Muscle of leg (tissue), 11 donors: ENCODE results near the gene PIAS1. TPM values are rescaled to one million over a fixed set of nuclear protein-coding genes. Genes with fewer than 3 reads are reported as not detected.
"Not testable (repeated sequence)": the region's sequence is repeated elsewhere in the genome, so short reads cannot be mapped to it uniquely, and the experiment has no call there.

Experiments
- DNase-seq: peaks from one replicate; pipeline ENCODE4 v3.0.0; 2013
- H3K27ac ChIP-seq: one replicate; pipeline ENCODE4 v1.5.1; 2013; ENCODE audit warnings: mild to moderate bottlenecking, low read length, control low read depth
- H3K27me3 ChIP-seq: one replicate; pipeline ENCODE4 v1.6.1; 2013; ENCODE audit warnings: low read length; ENCODE audit not compliant: control insufficient read depth, insufficient read depth
- H3K36me3 ChIP-seq: one replicate; pipeline ENCODE4 v1.6.1; 2013; ENCODE audit warnings: low read length; ENCODE audit not compliant: control insufficient read depth, insufficient read depth
- H3K4me1 ChIP-seq: one replicate; pipeline ENCODE4 v1.6.1; 2013; ENCODE audit warnings: low read length; ENCODE audit not compliant: control insufficient read depth, insufficient read depth
- H3K4me3 ChIP-seq: one replicate; pipeline ENCODE4 v1.5.1; 2013; ENCODE audit warnings: low read length, control low read depth
- H3K9me3 ChIP-seq: replicated peaks from 2 replicates; pipeline ENCODE4 v1.6.1; 2013; ENCODE audit warnings: low read depth, low read length; ENCODE audit not compliant: control insufficient read depth
- WGBS: methylation state at CpG from one replicate; pipeline ENCODE4 v1.1.5; 2013; ENCODE audit warnings: missing lambda C conversion rate; ENCODE audit not compliant: insufficient coverage; 5-methylcytosine and 5-hydroxymethylcytosine counted together
- polyA plus RNA-seq, 8 donors: library from polyadenylated mRNA; unstranded; fragments of 120-200 nt; gene quantifications; one replicate each; pipeline versions ENCODE4 v1.2.1 to v1.2.3, GENCODE V29; 2013; ENCODE audit warnings: inconsistent platforms in 1 of 8, low replicate concordance in 1 of 8; ENCODE audit not compliant: insufficient read length in 8 of 8, insufficient read depth in 1 of 8
- total RNA-seq: library from RNA; stranded (reverse); fragments of 120-200 nt; gene quantifications from one replicate; pipeline ENCODE4 v1.2.4, GENCODE V29; 2013

The PIAS1 gene
- total and polyA plus RNA-seq, 9 donors: 18.8 to 31.9 (median 24.2) TPM

DNA sequence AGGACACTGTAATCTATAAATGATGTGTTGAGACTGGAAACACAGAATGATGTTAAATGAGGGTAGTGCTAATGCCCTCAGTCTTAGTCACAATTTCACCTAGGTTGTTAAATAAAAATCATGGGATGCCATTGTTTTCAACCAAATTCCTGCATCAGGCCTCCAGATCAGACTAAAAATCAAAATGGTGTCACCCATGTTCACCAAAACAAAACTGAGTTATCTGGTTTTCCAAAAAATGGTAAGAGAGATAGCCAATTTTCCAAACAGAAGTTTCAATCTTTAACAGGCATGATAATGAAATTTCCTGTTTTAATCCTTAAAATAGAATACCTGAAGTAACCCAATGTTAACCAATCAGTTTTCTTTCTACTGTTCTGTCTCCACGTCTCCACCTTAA lies 2.2 kb upstream of the PIAS1 start:
- no peaks in the 10 kb centered on the region for H3K36me3 ChIP-seq
- H3K27me3 ChIP-seq: no peaks in the 10 kb centered on the region
- H3K4me3 ChIP-seq: no peak overlapping the region
- DNase-seq: no peak
- H3K9me3 ChIP-seq: no peaks in the 10 kb centered on the region
- H3K27ac ChIP-seq: no peak overlapping the region
- H3K4me1 ChIP-seq: peaks cover 3% of the 10 kb centered on the region
- WGBS: no CpG with 5 or more reads among the region's 1 CpG

DNA sequence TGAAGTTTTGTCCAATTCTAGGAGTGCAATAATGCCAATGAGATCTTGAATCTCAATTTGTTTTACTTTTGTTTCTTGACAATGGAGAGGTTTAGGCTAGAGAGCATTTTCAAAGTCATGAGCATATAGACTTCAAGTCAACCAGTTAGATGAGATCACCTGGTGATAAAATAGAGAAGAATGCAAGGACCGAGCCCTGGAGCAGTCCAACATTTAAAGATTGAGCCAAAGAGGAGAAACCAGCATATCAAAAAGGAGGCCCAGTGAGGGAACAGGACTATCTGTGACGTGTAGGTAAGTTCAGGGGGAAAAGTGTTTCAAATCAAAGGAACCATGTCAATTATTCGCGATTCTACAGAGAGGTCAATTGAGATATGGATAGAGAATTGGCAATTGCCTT lies 1.7 kb upstream of the PIAS1 start:
- H3K27ac ChIP-seq: no peak overlapping the region
- 83% methylated on average over 4 of the region's 4 CpGs for WGBS
- no peaks in the 10 kb centered on the region for H3K27me3 ChIP-seq
- H3K36me3 ChIP-seq: no peaks in the 10 kb centered on the region
- no peak for DNase-seq
- no peaks in the 10 kb centered on the region for H3K9me3 ChIP-seq
- peaks cover 3% of the 10 kb centered on the region for H3K4me1 ChIP-seq
- no peak overlapping the region for H3K4me3 ChIP-seq

DNA sequence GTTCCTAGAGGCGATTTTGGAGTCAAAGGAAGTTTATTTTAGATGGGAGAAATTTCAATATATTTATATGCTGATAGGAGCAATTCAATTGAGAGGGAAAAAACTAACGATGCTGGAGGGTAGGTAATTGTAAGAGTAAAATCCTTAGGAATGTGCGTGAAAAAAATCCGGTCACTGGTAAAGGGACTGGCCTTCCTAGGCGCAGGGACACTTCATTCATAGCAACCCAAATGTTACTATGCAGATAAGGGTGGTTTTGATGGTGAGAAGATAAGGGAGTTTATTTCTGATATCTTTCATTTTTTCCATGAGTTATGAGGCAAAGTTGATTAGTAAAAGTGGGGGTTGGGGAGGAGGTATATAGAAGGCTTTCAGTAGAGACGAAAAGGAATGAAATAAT lies 1.1 kb upstream of the PIAS1 start:
- H3K4me1 ChIP-seq: peaks cover 3% of the 10 kb centered on the region
- H3K36me3 ChIP-seq: no peaks in the 10 kb centered on the region
- no peak for DNase-seq
- 94% methylated on average over 2 of the region's 6 CpGs for WGBS
- H3K27me3 ChIP-seq: no peaks in the 10 kb centered on the region
- no peak overlapping the region for H3K4me3 ChIP-seq
- H3K27ac ChIP-seq: no peak overlapping the region
- H3K9me3 ChIP-seq: no peaks in the 10 kb centered on the region

DNA sequence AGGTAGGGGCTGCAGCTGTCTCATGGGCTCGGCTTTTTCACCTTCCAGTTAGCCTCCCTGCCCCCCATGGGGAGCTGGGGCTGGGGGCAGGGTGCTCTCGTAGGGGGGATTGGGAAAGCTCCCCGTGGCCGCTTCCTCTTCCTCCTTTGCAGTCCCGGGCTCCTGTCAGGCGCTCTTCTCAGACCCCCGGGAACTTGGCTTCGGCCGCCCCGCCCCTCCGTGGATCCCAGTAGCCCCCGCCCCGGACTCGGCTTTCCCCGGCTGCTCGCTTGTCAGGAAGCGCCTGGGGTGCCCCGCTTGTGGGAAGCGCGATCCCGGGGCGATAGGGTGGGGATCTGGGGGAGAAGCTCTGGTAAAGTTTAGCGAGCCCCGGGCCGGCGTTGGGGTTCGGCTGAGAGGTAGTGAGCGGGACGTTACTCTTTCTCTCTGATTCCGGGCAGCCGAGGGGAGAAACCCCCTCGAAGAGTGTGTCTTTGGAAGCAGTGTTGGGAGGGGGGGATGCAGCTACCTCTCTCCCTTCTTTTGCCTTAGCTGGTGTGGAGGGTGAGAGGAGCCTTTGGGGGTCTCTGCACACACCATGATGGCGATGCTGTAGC lies 611 bp downstream of the PIAS1 start:
- H3K36me3 ChIP-seq: no peaks in the 10 kb centered on the region
- peak overlapping the region; percentile 94 for H3K27ac ChIP-seq
- H3K4me1 ChIP-seq: peaks cover 3% of the 10 kb centered on the region
- no peaks in the 10 kb centered on the region for H3K9me3 ChIP-seq
- 0% methylated on average over 17 of the region's 33 CpGs for WGBS
- no peaks in the 10 kb centered on the region for H3K27me3 ChIP-seq
- peak overlapping the region; percentile 91 for H3K4me3 ChIP-seq
- DNase-seq: peak; percentile 78

DNA sequence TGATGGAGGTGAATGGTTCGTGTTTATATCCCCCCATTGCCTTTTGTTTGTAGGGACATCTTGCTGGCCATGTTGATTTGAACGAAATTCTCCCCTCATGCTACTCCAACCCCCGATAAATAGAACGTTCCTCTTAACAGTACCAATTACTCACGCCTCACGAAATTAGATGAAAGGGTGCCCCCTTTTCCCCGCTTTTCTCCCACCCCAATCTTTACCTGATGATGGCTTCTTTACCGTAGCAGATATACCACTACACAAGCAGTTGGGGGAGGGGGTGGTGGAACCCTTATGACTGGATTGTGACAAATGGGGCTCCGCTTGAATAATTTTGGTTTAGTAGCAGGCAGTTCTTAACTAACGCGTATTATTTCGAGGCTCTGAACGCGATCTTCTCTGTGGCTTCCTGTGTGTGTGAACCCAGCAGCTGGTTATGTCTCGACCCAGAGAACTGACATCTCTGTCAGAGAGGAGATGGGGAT lies 1.1 kb downstream of the PIAS1 start:
- Histone ChIP-seq H3K4me3 (peak overlapping the region; percentile 91), H3K36me3 (no peaks in the 10 kb centered on the region), H3K4me1 (peaks cover 3% of the 10 kb centered on the region), H3K27me3 (no peaks in the 10 kb centered on the region), H3K9me3 (no peaks in the 10 kb centered on the region), H3K27ac (peak overlapping the region; percentile 94)
- DNase-seq: peak; percentile 64
- 0% methylated on average over 2 of the region's 15 CpGs for WGBS

DNA sequence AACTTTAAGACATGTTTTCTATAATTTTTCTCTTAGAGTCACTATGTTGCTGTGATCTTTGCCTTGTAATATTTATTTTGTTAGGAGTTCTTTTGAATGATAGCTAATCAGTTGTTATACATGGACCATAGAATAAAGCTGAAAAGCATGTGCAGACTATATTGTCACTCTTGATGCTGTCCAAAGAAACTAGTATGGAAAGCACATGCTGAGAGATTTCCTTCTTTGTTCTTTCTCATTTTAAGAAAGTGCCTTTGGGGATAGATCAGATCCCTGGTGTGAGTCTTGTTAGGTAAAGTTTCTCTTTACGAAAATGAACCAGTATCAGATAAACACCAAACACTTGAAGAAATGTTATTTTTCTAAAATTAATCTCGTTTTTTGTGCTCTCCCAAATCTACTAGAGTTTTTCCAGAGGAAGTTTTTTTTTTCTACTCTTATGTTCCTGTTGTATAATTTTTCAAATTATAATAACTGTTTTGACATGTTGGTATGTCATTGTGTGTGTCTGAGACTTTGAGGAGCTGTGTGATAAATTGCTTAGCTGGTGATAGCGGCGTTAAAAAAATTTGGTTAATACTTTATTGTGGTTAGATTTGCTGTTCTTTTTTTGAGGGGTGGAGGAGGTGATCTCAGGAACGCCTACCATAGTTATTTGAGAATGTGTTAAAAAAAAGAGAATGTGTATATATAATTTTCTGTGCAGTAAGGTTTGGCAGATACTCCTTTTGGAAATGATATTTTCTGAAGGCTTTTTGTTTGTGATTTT lies 2.2 kb downstream of the PIAS1 start:
- no peak overlapping the region for H3K27ac ChIP-seq

DNA sequence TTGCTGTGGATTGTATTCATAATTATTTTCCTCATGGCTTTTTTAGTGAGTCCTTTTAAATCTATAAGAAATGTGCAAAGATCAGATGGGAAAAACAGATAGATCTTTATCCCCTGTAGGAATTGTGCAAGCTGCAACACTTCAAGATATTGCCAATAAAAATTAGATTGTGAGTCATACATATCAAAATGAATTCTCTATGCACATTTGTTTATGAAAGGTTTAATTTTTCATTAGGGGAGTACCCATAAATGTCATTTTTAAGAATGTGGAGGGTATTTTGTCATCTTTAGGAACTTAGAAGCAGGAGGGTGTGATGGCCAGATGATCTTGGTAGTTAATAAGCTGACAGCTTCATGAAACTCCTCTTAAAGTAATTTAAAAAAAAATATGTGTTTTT lies 2.9 kb downstream of the PIAS1 start:
- H3K4me1 ChIP-seq: peaks cover 3% of the 10 kb centered on the region

More for the DNA sequence above, 2.2 kb downstream of the PIAS1 start:
- no peaks in the 10 kb centered on the region for H3K36me3 ChIP-seq
- no peaks in the 10 kb centered on the region for H3K9me3 ChIP-seq
- no peaks in the 10 kb centered on the region for H3K27me3 ChIP-seq
- H3K4me1 ChIP-seq: peaks cover 3% of the 10 kb centered on the region
- no peak overlapping the region for H3K4me3 ChIP-seq
- WGBS: 54% methylated on average over 2 of the region's 5 CpGs
- DNase-seq: no peak

DNA sequence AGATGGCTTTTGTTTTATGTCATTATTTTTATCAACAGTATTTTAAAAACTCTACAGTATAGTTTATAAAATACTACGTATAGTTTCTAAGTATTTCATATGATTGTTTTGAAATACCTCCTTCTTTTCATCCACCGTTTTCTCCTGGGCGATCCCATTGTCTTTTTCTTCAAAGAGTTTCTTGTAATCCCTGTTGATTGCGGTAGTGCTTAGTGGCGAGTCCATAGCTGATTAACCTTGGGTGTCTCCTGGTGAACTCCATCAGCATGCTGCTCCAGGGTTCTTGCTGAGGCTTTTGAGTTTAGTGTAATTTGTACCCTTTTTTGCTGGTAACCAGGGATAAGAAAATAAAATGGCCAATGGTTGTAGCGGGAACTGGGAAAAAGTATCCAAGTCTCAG lies 3.6 kb downstream of the PIAS1 start:
- Histone ChIP-seq H3K27me3 (no peaks in the 10 kb centered on the region), H3K4me1 (peaks cover 3% of the 10 kb centered on the region), H3K9me3 (no peaks in the 10 kb centered on the region), H3K4me3 (no peak overlapping the region), H3K36me3 (no peaks in the 10 kb centered on the region), H3K27ac (no peak overlapping the region)
- no CpG with 5 or more reads among the region's 6 CpGs for whole genome bisulfite sequencing
- DNase-seq: no peak

More for the DNA sequence above, 2.9 kb downstream of the PIAS1 start:
- no peak overlapping the region for H3K4me3 ChIP-seq
- H3K27me3 ChIP-seq: no peaks in the 10 kb centered on the region
- no peaks in the 10 kb centered on the region for H3K36me3 ChIP-seq
- no peak for DNase-seq
- H3K27ac ChIP-seq: no peak overlapping the region
- H3K9me3 ChIP-seq: no peaks in the 10 kb centered on the region

DNA sequence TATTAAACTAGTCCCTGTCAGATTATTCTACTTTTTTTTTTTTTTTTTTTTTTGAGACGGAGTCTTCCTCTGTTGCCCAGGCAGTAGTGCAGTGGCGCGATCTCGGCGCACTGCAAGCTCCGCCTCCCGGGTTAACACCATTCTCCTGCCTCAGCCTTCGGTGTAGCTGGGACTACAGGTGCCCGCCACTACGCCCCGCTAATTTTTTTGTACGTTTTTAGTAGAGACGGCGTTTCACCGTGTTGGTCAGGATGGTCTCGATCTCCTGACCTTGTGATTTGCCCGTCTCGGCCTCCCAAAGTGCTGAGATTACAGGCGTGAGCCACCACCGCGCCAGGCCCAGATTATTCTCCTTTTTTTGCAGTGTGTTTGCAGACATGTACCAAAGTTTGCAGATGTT lies 4.9 kb downstream of the PIAS1 start:
- not testable (repeated sequence) for H3K4me1 ChIP-seq, H3K36me3 ChIP-seq, H3K9me3 ChIP-seq, DNase-seq, H3K27me3 ChIP-seq, H3K4me3 ChIP-seq, H3K27ac ChIP-seq
- 95% methylated on average over 15 of the region's 21 CpGs for WGBS

DNA sequence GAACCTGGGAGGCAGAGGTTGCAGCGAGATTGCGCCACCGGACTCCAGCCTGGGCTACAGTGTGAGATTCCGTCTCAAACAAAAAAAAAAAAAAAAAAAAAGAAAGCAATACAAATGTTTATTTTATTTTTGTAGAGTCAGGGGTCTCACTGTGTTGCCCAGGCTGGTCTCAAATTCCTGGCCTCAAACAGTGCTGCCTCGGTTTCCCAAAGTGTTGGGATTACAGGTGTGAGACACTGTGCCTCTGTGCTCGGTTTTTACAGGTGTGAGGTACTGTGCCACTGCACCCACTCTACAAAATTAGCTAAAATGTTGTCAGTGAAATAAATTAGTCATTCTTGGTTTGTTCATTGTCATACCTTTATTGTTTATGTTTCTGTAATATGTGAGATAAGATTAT lies 5.5 kb downstream of the PIAS1 start:
- Histone ChIP-seq H3K4me1 (no peaks in the 10 kb centered on the region), H3K36me3 (no peaks in the 10 kb centered on the region), H3K27ac (no peak overlapping the region), H3K4me3 (no peak overlapping the region), H3K27me3 (no peaks in the 10 kb centered on the region), H3K9me3 (no peaks in the 10 kb centered on the region)
- no peak for DNase-seq
- 100% methylated on average over 1 of the region's 6 CpGs for WGBS
